ENCODE data around the gene HDAC9. TPM values are rescaled to one million over a fixed set of nuclear protein-coding genes. Genes with fewer than 3 reads are reported as not detected.
A peak's percentile ranks its signal among the peaks of the same experiment; 100 is the strongest.

The HDAC9 gene
- polyA plus RNA-seq, 1 experiment = 2.1 TPM

- H3K27ac ChIP-seq (ENCODE audit: low read depth, low read length) = peak overlapping the region; percentile 23
- ChIA-PET CTCF (interaction anchor here (0.5 to 1.0 kb wide), 3 partner anchors 19 to 189 kb away, joined by 3 read pairs; no protein-coding TSS in a partner anchor), POLR2A (interaction anchor here (1.0 kb wide), 1 partner anchor 32 kb away, joined by 3 read pairs; no protein-coding TSS in a partner anchor)
- H3K9me3 ChIP-seq (ENCODE audit: control insufficient read depth, insufficient read depth, low read length) = no peaks in the 10 kb centered on the region
- no peak for DNase-seq (ENCODE audit: low read depth, low spot score)
- TF ChIP-seq, protein P1, sequence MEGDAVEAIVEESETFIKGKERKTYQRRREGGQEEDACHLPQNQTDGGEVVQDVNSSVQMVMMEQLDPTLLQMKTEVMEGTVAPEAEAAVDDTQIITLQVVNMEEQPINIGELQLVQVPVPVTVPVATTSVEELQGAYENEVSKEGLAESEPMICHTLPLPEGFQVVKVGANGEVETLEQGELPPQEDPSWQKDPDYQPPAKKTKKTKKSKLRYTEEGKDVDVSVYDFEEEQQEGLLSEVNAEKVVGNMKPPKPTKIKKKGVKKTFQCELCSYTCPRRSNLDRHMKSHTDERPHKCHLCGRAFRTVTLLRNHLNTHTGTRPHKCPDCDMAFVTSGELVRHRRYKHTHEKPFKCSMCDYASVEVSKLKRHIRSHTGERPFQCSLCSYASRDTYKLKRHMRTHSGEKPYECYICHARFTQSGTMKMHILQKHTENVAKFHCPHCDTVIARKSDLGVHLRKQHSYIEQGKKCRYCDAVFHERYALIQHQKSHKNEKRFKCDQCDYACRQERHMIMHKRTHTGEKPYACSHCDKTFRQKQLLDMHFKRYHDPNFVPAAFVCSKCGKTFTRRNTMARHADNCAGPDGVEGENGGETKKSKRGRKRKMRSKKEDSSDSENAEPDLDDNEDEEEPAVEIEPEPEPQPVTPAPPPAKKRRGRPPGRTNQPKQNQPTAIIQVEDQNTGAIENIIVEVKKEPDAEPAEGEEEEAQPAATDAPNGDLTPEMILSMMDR (IDR thresholded peaks at IDR 0.05; ENCODE audit: low read depth, low read length) = no peak
- no peak overlapping the region for H3K4me3 ChIP-seq (ENCODE audit: low read depth, low read length)
- H3K27me3 ChIP-seq (ENCODE audit: control insufficient read depth, insufficient read depth, low read length) = no peaks in the 10 kb centered on the region
These were observed 45.8 kb downstream of the HDAC9 start for GRCh38 chr7:18541181-18541870.

- Histone ChIP-seq H3K27me3 (ENCODE audit: control insufficient read depth, insufficient read depth, low read length) (no peaks in the 10 kb centered on the region), H3K9me3 (ENCODE audit: control insufficient read depth, insufficient read depth, low read length) (no peaks in the 10 kb centered on the region), H3K4me3 (ENCODE audit: low read depth, low read length) (no peak overlapping the region), H3K27ac (ENCODE audit: low read depth, low read length) (no peak overlapping the region)
- TF ChIP-seq, protein P1 (IDR thresholded peaks at IDR 0.05; ENCODE audit: low read depth, low read length) = no peak
- ChIA-PET POLR2A (no interaction called here), CTCF (interaction anchor here (0.6 to 1.0 kb wide), 3 partner anchors 29 to 502 kb away, joined by 3 read pairs; no protein-coding TSS in a partner anchor)
- DNase-seq (ENCODE audit: low read depth, low spot score) = no peak
These were observed 46.3 kb downstream of the HDAC9 start for GRCh38 chr7:18541871-18542212.

GRCh38 chr7:18546576-18546975 lies 51.0 kb downstream of the HDAC9 start:
- H3K27ac ChIP-seq (ENCODE audit: low read depth, low read length) = no peak overlapping the region
- no peaks in the 10 kb centered on the region for H3K27me3 ChIP-seq (ENCODE audit: control insufficient read depth, insufficient read depth, low read length)
- CTCF ChIA-PET = no interaction called here
- TF ChIP-seq, protein P1 (IDR thresholded peaks at IDR 0.05; ENCODE audit: low read depth, low read length) = no peak
- DNase-seq (ENCODE audit: low read depth, low spot score) = no peak
- POLR2A ChIA-PET = no interaction called here
- H3K4me3 ChIP-seq (ENCODE audit: low read depth, low read length) = no peak overlapping the region
- H3K9me3 ChIP-seq (ENCODE audit: control insufficient read depth, insufficient read depth, low read length) = no peaks in the 10 kb centered on the region

DNA sequence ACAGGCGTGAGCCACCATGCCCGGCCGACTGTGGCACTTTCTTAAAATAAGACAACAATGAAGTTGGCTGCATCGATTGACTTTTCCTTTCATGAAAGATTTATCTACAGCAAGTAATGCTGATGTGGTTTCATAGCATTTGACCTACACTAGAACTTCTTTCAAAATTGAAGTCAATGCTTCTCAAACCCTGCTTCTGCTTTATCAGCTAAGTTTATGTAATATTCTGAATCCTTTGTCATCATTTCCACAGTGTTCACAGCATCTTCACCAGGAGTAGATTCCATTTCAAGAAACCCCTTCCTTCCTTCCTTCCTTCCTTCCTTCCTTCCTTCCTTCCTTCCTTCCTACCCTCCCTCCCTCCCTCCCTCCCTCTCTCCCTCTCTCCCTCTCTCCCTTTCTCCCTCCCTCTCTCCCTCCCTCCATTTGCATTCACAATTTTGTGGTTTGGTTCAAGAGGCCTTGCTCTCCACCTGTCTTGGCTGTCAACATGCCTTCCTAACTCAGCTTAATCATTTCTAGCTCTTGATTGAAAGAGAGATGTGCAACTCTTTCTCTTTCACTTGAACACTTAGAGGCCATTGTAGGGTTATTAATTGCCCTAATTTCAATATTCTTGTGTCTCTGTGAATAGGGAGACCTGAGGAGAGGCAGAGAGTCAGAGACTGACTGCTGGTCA lies 52.1 kb downstream of the HDAC9 start:
- no peak for DNase-seq (ENCODE audit: low read depth, low spot score)
- no peak overlapping the region for H3K4me3 ChIP-seq (ENCODE audit: low read depth, low read length)
- no peaks in the 10 kb centered on the region for H3K27me3 ChIP-seq (ENCODE audit: control insufficient read depth, insufficient read depth, low read length)
- POLR2A ChIA-PET = no interaction called here
- no peak overlapping the region for H3K27ac ChIP-seq (ENCODE audit: low read depth, low read length)
- H3K9me3 ChIP-seq (ENCODE audit: control insufficient read depth, insufficient read depth, low read length) = no peaks in the 10 kb centered on the region
- CTCF ChIA-PET = no interaction called here
- TF ChIP-seq, protein P1 (IDR thresholded peaks at IDR 0.05; ENCODE audit: low read depth, low read length) = no peak

DNA sequence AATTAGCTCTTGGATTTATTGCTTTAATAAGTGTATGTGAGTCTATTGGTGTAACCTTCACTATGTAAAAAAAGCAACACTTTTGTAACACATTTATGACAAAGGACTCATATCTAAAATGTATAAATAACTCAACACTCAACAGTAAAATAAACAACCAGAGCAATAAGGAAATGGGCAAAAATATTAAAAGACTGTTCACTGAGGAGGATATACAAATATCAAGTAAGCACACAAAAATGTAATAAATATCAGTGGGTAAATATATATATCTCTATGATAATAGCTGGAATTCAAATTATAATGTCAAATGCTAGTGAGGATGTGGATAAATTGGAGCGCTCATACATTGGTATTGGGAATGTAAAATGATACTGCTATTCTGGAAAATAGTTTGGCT lies 53.0 kb downstream of the HDAC9 start:
- no peaks in the 10 kb centered on the region for H3K27me3 ChIP-seq (ENCODE audit: control insufficient read depth, insufficient read depth, low read length)
- ChIA-PET CTCF (no interaction called here), POLR2A (no interaction called here)

More for the DNA sequence above, 53.0 kb downstream of the HDAC9 start:
- TF ChIP-seq, protein P1 (IDR thresholded peaks at IDR 0.05; ENCODE audit: low read depth, low read length) = no peak
- Histone ChIP-seq H3K9me3 (ENCODE audit: control insufficient read depth, insufficient read depth, low read length) (no peaks in the 10 kb centered on the region), H3K4me3 (ENCODE audit: low read depth, low read length) (no peak overlapping the region), H3K27ac (ENCODE audit: low read depth, low read length) (no peak overlapping the region)
- no peak for DNase-seq (ENCODE audit: low read depth, low spot score)

Data from AG04450 (cell line).